HG02885 (cell line): Measurements from ENCODE around the gene DNAJA2.
A peak's percentile ranks its signal among the peaks of the same experiment; 100 is the strongest.

Source experiments
- ATAC-seq: cut with Tn5 transposase; IDR thresholded peaks from one replicate; pipeline ENCODE4 v1.9.1; 2021; ENCODE audit warnings: mild to moderate bottlenecking; ENCODE audit not compliant: unreplicated experiment, poor library complexity

The DNAJA2 gene

GRCh38 chr16:46929378-46930332, 43.8 kb downstream of the DNAJA2 start:
- ATAC-seq: peak; percentile 81

DNA sequence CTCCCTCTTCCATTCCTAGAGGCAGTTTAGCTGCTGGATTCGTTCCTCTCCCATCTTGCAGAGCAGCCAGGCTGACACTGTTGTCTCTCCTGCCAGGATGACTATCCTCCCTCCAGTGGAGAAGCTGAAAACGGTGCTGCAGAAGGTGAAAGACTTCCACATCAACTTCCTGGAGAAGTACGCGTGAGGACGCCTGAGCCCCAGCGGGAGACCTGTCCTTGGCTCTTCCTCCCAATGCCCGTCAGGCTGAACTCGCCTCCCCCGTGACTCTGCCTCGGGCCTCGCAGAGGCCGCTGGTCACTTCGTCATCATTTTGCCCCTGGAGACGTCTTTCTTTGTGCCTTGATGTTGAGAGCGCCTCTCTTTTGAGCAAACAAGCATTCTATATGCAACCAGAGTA, 44.7 kb downstream of the DNAJA2 start:
- no peak for ATAC-seq

- no peak for ATAC-seq
Measured at GRCh38 chr16:46927273-46927672, 46.2 kb downstream of the DNAJA2 start.

DNA sequence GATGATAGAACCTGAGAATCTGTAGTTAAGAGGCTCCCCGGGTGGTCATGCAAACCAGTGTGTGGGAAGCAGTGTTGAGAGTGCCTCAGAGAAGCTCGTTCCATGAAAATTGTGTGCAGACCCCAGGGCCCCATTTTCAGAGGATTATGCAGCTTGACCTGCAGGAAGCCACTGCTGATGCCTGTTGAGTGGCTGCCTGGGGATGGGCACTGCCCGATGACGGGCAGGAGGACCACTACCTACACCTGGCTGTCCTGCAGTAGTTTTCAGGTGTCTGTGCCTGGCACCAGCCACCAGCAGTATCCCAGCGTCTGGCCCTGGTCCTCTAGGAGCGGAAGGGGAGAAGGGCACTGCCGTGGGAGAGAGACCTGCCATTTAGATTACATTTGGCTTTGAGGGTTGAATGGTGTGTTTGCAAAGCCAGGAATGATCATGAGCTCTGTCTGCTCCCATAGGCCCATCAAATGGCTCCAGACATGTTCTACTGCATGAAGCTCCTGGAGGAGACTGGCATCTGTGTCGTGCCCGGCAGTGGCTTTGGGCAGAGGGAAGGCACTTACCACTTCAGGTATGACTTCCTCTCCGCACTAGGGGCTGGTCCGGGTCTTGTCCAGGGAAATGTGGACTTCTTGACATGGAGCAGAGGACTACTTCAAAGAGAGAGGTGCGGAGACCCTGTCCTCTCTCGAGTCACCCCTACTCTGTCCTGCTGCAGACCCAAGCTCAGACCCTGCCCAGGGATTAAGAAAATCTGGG, 46.8 kb downstream of the DNAJA2 start:
- no peak for ATAC-seq

DNA sequence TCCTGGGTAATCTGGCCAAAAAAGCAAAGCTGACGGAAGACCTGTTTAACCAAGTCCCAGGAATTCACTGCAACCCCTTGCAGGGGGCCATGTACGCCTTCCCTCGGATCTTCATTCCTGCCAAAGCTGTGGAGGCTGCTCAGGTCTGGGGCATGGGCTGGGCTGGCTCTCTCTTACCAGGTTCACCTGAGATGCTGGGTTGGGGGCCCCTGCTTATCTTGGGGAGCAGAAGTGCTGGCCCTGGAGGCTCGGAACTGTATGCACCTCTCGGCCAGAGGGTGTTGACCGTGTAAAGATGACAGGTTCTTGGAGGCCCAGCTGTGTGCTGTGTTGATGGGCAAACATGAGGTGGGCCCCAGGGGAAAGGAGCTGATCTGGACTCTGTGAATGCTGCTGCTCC, 49.1 kb downstream of the DNAJA2 start:
- ATAC-seq: no peak

DNA sequence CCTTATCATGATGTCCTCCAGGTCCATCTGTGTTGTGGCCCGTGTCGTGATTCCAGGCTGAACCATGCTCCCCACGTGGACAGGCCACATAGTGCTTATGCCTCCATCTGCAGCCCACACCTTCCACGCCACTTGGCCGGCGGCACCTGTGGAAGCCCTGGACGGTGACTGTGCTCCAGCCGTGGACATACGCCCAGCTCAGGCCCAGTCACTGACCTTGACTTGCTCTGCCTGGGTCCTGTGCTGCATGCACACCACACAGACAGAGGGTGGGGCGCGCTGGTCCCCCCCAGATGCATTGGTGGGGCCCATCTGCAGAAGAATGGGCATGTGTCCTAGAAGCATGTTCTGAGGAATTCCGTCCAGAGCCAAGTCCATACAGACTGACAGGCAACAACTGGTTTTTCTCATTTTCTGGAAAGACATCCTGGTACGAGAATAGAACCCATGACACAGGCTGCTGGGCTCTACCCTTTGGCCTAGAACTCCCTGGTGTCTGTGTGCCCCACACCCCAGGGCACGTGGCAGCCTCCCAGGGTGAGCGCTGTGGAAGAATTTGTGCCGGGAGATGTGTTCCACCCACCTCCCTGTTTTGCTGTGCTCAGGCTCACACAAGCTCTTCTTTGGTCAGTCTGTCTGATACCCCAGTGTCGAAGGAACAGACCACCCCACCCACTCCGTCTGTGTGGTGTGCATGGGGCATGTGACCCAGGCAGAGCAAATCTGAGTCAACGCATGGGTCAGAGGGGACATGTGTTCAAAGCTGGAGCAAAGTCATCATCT, 49.8 kb downstream of the DNAJA2 start:
- no peak for ATAC-seq

DNA sequence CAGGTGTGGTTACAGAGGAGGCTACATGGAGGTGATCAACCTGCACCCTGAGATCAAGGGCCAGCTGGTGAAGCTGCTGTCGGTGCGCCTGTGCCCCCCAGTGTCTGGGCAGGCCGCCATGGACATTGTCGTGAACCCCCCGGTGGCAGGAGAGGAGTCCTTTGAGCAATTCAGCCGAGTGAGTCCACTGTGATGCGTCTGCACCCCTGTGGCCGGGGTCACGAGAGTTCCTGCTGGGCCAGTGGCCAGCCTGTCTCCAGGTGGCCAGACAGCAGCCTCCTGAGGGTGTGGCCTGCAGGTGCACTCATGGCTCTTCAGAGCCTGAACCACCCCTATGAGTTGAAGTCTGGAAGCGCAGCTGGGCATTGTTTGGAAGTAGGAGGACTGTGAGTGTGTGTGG, 51.2 kb downstream of the DNAJA2 start:
- ATAC-seq: no peak

DNA sequence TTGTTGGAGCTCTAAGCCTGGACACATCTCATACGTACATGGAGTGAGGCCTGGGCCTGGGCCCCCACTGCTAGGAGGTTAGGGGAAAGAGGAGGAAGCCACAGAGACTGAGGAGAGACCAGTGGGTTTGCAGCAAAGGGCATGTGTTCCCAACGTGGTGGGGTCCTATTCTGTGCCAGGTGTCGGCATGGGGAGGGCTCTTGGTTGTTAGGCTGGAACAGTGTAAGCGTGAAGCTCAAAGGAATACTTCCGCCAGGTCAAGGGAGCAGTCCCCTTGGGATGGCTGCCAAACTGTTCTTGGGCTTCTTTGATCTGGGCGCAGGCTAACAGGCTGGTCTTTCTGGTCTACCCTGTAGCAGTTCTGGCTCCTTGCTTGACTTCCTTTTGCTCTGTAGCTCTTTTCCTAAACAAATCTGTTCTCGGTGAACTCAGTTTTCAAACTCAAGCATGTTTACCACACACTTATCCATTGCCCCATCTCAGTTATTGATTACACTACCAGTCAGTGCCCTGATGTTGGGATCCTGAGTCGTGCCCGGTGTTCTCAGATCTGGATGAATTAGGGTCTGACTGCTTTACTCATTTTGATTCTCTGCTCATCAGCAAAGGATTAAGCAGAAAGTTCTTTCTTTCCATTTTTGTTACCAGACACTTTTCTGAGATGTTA, 52.9 kb downstream of the DNAJA2 start:
- ATAC-seq: no peak

GRCh38 chr16:46918905-46919792, 54.3 kb downstream of the DNAJA2 start:
- peak; percentile 85 for ATAC-seq

GRCh38 chr16:46918400-46918799, 55.1 kb downstream of the DNAJA2 start:
- no peak for ATAC-seq

DNA sequence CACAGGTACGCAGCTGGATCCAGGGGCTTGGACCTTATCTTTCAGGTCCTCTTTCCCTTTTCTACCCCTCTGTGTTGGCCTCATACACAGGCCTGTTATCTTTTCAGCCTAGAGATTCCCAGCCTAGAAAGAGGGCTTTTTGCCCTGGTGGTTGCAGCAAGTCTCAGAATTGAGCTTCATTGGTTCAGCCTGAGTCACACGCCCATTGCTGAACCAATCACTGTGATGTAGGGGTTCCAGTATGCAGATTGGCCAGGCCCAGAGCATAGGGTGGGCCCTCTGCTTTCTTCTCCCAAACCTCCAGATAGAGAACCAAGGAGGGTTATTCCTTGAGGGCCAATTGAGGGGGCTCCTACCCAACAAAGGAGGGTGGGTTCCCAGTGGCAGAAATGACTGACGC, 56.5 kb downstream of the DNAJA2 start:
- ATAC-seq: no peak

- no peak for ATAC-seq
Measured at GRCh38 chr16:46915483-46916025, 57.9 kb downstream of the DNAJA2 start.

GRCh38 chr16:46914556-46915201, 58.8 kb downstream of the DNAJA2 start:
- no peak for ATAC-seq

- peak; percentile 7 for ATAC-seq
Measured at GRCh38 chr16:46911650-46912049, 61.8 kb downstream of the DNAJA2 start.

- ATAC-seq: peak; percentile 72
Measured at GRCh38 chr16:46911038-46911437, 62.4 kb downstream of the DNAJA2 start.

- no peak for ATAC-seq
Measured at GRCh38 chr16:46908540-46909372, 64.7 kb downstream of the DNAJA2 start.

- no peak for ATAC-seq
Measured at GRCh38 chr16:46907061-46907774, 66.3 kb downstream of the DNAJA2 start.
